Stomach (tissue), 4 donors: ENCODE measurements around the gene SHD.

Source experiments
- CTCF ChIP-seq, 7 experiments: fragments of 450-650 bp in 4 of 7; fragments of 200-600 bp in 3 of 7; sonication (generic) in 3 of 7; IDR thresholded peaks; one replicate each; pipeline ENCODE4 v1.5.1; 2016 to 2019; ENCODE audit warnings: antibody characterized with exemption in 7 of 7, control low read depth in 2 of 7, mild to moderate bottlenecking in 1 of 7
- EP300 ChIP-seq: sonication (generic); formaldehyde crosslinking; IDR thresholded peaks from one replicate; pipeline ENCODE4 v1.6.1; 2017; ENCODE audit warnings: antibody characterized with exemption
- POLR2A ChIP-seq, 4 donors: fragments of 450-650 bp; IDR thresholded peaks; one replicate each; pipeline ENCODE4 v1.6.1; 2016; ENCODE audit warnings: antibody characterized with exemption in 4 of 4, control low read depth in 2 of 4, mild to moderate bottlenecking in 1 of 4, moderate library complexity in 1 of 4

GRCh38 chr19:4241824-4242430, 37.1 kb upstream of the SHD start:
- no peak for TF ChIP-seq EP300
- no peak for TF ChIP-seq CTCF (IDR thresholded peaks at IDR 0.05)
- no peak for TF ChIP-seq POLR2A (IDR thresholded peaks at IDR 0.05)
